ENCODE results near the gene LRRC59.
A peak's percentile ranks its signal among the peaks of the same experiment; 100 is the strongest.

The LRRC59 gene

GRCh38 chr17:50397111-50397918 is at the start of gene LRRC59:
LRRC59 (minus strand) TSS chr17:50397523; CDS start chr17:50397317, 206 bp downstream.
- peak; percentile 99 for TF ChIP-seq CTCF (IDR thresholded peaks at IDR 0.05; ENCODE audit: extremely low read depth, missing control alignments)
- DNase-seq (ENCODE audit: low spot score) = peak; percentile 91

GRCh38 chr17:50445730-50446325 is 48.5 kb upstream of the LRRC59 start:
- DNase-seq (ENCODE audit: low spot score) = no peak
- TF ChIP-seq CTCF (IDR thresholded peaks at IDR 0.05; ENCODE audit: extremely low read depth, missing control alignments) = no peak

GRCh38 chr17:50444841-50445715 is 47.8 kb upstream of the LRRC59 start:
- TF ChIP-seq CTCF (IDR thresholded peaks at IDR 0.05; ENCODE audit: extremely low read depth, missing control alignments) = no peak
- no peak for DNase-seq (ENCODE audit: low spot score)

- no peak for TF ChIP-seq CTCF (IDR thresholded peaks at IDR 0.05; ENCODE audit: extremely low read depth, missing control alignments)
- no peak for DNase-seq (ENCODE audit: low spot score)
Observed at GRCh38 chr17:50443505-50443974, 46.2 kb upstream of the LRRC59 start.

- no peak for DNase-seq (ENCODE audit: low spot score)
- no peak for TF ChIP-seq CTCF (IDR thresholded peaks at IDR 0.05; ENCODE audit: extremely low read depth, missing control alignments)
Observed at GRCh38 chr17:50440838-50441829, 43.8 kb upstream of the LRRC59 start.

GRCh38 chr17:50440172-50440837 is 43.0 kb upstream of the LRRC59 start:
- TF ChIP-seq CTCF (IDR thresholded peaks at IDR 0.05; ENCODE audit: extremely low read depth, missing control alignments) = no peak
- DNase-seq (ENCODE audit: low spot score) = no peak
